Panc1 (cell line): ENCODE results near the gene CHDH. TPM values are rescaled to one million over a fixed set of nuclear protein-coding genes. Genes with fewer than 3 reads are reported as not detected.
A peak's percentile ranks its signal among the peaks of the same experiment; 100 is the strongest.

Source experiments
- ATAC-seq: fragments of 200-7000 bp; cut with Tn5 transposase; 2 replicates; pipeline ENCODE4 v1.9.1; 2020; ENCODE audit warnings: mild to moderate bottlenecking, moderate library complexity
- BruUV-seq: library from RNA; stranded (reverse); fragments of 400-500 nt; replicated peaks from 2 replicates; lab custom pipeline; 2021; lab: Mats Ljungman, UMichigan
- CTCF ChIA-PET: fragments of 300-600 bp; sonication (Branson Sonifier 250); formaldehyde crosslinking; loops from one replicate; lab custom pipeline; 2022; ENCODE audit warnings: antibody characterized with exemption; lab: Charles Lee
- POLR2A ChIA-PET: fragments of 300-600 bp; sonication (Branson Sonifier 250); formaldehyde crosslinking; loops from one replicate; lab custom pipeline; 2022; ENCODE audit warnings: antibody characterized with exemption; lab: Charles Lee
- DNase-seq: peaks from one replicate; pipeline ENCODE4 v3.0.0-alpha.2; 2010; ENCODE audit warnings: low read depth, low spot score
- H3K27ac ChIP-seq: 2 replicates; pipeline ENCODE4 v1.5.1; 2011; ENCODE audit warnings: mild to moderate bottlenecking, low read length, inconsistent platforms
- H3K27me3 ChIP-seq: fragments of 200-500 bp; sonication (Bioruptor generic); 2 replicates; pipeline ENCODE4 v1.6.0; 2014; ENCODE audit warnings: low read length, inconsistent platforms; ENCODE audit not compliant: control insufficient read depth, insufficient read depth
- H3K36me3 ChIP-seq: fragments of 200-500 bp; sonication (Bioruptor generic); 2 replicates; pipeline ENCODE4 v1.5.1; 2014; ENCODE audit warnings: inconsistent platforms, mild to moderate bottlenecking, low read length, moderate library complexity; ENCODE audit not compliant: control insufficient read depth, insufficient read depth
- H3K4me1 ChIP-seq: 2 replicates; pipeline ENCODE4 v1.5.1; 2011; ENCODE audit warnings: inconsistent platforms, mild to moderate bottlenecking, low read length, moderate library complexity; ENCODE audit not compliant: control insufficient read depth, insufficient read depth
- H3K4me3 ChIP-seq, 2 experiments: 2 replicates each; pipeline ENCODE4 v1.5.1; 2011 to 2012; ENCODE audit warnings: low read depth in 2 of 2, low read length in 2 of 2, mild to moderate bottlenecking in 2 of 2, inconsistent platforms in 1 of 2, moderate library complexity in 1 of 2
- H3K9me3 ChIP-seq: fragments of 200-500 bp; sonication (Bioruptor generic); 2 replicates; pipeline ENCODE4 v1.5.1; 2014; ENCODE audit warnings: low read depth, mild to moderate bottlenecking, inconsistent platforms, low read length, moderate library complexity; ENCODE audit not compliant: control insufficient read depth, insufficient read depth
- POLR2AphosphoS5 ChIP-seq: IDR thresholded peaks from 2 replicates; pipeline ENCODE4 v1.6.1; 2012; ENCODE audit warnings: mild to moderate bottlenecking, low read depth, low read length, moderate library complexity
- SIN3A ChIP-seq: IDR thresholded peaks from 2 replicates; pipeline ENCODE4 v1.6.1; 2012; ENCODE audit warnings: low read depth, mild to moderate bottlenecking, low read length, moderate library complexity, borderline replicate concordance; ENCODE audit not compliant: insufficient read depth
- TCF7L2 ChIP-seq: IDR thresholded peaks from 2 replicates; pipeline ENCODE4 v1.6.1; 2011; ENCODE audit warnings: mild to moderate bottlenecking, low read depth, low read length, inconsistent platforms
- in situ Hi-C: cut with HindIII; loops from 2 replicates; pipeline ENCODE4 v1.10.0; 2016; ENCODE audit warnings: low sequenced_read_pairs, low pct_unique_long_range_greater_than_20kb
- intact Hi-C: fragments of 100-400 bp; cut with micrococcal nuclease; formaldehyde crosslinking; loops from one replicate; pipeline ENCODE4 v1.10.0; 2022; ENCODE audit not compliant: unreplicated experiment
- total RNA-seq: library from RNA; stranded (reverse); gene quantifications from one replicate; pipeline ENCODE4 v1.2.1, GENCODE V29; 2021; ENCODE audit not compliant: unreplicated experiment
- TF ChIP-seq, protein P1 (sequence below): fragments of 450-650 bp; IDR thresholded peaks from 2 replicates; pipeline ENCODE4 v1.5.1; 2017; ENCODE audit warnings: mild to moderate bottlenecking
- TF ChIP-seq, protein P2 (sequence below), 2 experiments: IDR thresholded peaks; 2 replicates each; pipeline ENCODE4 v1.6.1; 2011 to 2012; ENCODE audit warnings: low read depth in 2 of 2, control low read depth in 1 of 2, low read length in 1 of 2, mild to moderate bottlenecking in 1 of 2, moderate library complexity in 1 of 2; ENCODE audit not compliant: insufficient read depth in 1 of 2

The CHDH gene
- total RNA-seq, 1 experiment from 2014 or later, result 24.1 TPM

DNA sequence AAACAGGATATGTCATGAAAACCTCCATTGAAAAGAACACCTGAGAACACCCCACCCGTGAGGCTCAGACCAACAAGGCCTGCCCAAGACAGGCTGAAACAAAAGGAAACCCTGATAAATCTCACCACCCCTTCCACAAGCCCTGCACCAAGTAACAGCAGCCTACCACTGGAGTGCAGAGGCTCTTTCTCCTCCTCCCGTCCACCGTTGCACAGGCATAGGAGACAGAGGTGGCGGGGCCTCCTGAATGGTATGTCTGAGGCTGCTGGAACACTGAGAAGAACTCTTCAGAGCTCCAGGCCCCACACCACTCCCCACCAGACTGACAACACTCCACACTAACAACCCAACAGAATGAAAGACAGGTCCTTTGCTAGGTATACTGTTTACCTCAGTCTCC is 21.4 kb downstream of the CHDH start:
- in situ Hi-C loops, result no loop called here
- no TSS peak for BruUV-seq
- ChIA-PET CTCF (no interaction called here), POLR2A (no interaction called here)
- Histone ChIP-seq H3K27ac (no peak overlapping the region), H3K4me3 (no peak overlapping the region), H3K27me3 (no peaks in the 10 kb centered on the region), H3K36me3 (no peaks in the 10 kb centered on the region), H3K4me1 (no peaks in the 10 kb centered on the region), H3K9me3 (no peaks in the 10 kb centered on the region)
- DNase-seq, result no peak
- intact Hi-C loops, result no loop called here
- TF ChIP-seq, protein P1, sequence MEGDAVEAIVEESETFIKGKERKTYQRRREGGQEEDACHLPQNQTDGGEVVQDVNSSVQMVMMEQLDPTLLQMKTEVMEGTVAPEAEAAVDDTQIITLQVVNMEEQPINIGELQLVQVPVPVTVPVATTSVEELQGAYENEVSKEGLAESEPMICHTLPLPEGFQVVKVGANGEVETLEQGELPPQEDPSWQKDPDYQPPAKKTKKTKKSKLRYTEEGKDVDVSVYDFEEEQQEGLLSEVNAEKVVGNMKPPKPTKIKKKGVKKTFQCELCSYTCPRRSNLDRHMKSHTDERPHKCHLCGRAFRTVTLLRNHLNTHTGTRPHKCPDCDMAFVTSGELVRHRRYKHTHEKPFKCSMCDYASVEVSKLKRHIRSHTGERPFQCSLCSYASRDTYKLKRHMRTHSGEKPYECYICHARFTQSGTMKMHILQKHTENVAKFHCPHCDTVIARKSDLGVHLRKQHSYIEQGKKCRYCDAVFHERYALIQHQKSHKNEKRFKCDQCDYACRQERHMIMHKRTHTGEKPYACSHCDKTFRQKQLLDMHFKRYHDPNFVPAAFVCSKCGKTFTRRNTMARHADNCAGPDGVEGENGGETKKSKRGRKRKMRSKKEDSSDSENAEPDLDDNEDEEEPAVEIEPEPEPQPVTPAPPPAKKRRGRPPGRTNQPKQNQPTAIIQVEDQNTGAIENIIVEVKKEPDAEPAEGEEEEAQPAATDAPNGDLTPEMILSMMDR, result no peak
- TF ChIP-seq TCF7L2 (no peak), SIN3A (no peak), POLR2AphosphoS5 (no peak)
- TF ChIP-seq, protein P2, sequence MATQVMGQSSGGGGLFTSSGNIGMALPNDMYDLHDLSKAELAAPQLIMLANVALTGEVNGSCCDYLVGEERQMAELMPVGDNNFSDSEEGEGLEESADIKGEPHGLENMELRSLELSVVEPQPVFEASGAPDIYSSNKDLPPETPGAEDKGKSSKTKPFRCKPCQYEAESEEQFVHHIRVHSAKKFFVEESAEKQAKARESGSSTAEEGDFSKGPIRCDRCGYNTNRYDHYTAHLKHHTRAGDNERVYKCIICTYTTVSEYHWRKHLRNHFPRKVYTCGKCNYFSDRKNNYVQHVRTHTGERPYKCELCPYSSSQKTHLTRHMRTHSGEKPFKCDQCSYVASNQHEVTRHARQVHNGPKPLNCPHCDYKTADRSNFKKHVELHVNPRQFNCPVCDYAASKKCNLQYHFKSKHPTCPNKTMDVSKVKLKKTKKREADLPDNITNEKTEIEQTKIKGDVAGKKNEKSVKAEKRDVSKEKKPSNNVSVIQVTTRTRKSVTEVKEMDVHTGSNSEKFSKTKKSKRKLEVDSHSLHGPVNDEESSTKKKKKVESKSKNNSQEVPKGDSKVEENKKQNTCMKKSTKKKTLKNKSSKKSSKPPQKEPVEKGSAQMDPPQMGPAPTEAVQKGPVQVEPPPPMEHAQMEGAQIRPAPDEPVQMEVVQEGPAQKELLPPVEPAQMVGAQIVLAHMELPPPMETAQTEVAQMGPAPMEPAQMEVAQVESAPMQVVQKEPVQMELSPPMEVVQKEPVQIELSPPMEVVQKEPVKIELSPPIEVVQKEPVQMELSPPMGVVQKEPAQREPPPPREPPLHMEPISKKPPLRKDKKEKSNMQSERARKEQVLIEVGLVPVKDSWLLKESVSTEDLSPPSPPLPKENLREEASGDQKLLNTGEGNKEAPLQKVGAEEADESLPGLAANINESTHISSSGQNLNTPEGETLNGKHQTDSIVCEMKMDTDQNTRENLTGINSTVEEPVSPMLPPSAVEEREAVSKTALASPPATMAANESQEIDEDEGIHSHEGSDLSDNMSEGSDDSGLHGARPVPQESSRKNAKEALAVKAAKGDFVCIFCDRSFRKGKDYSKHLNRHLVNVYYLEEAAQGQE (IDR thresholded peaks at IDR 0.05; ENCODE audit: insufficient read depth in 1 of 2, low read depth in 2 of 2, low read length in 1 of 2), result no peak
- ATAC-seq, result no peak

DNA sequence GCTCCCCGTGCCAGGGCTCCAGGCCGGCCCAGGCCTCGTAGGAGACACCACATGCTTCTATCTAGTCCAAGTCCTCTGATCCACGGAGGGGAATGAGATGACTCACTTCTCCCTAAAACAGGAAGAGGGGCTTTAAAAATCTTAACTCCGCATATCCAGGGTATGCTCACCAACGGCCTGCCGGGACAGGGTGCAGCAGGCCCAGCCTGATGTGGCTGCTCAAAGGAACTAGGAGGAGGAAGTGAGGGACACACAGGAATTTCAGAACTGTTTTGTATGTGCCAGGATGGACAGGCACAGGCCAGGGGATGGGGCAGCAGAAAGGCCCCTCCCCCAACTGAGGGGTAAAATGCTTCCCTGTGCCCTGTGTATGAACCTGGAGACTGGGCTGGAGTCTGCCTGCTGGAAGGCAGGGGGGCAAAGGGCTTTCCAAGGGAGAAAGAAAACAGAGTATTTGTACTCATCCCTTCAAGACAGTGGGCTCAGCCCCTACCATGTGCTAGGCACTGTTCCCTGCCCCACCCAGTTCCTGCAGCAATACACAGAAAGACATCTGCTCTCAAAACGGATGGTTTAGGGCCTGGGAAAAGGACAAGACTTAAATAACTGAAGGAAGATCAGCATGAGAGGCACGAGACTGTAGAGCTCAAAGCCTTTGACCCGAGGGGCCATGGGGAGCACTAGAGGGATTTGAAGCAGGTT is 22.1 kb downstream of the CHDH start:
- Histone ChIP-seq H3K9me3 (no peaks in the 10 kb centered on the region), H3K4me3 (no peak overlapping the region), H3K27me3 (no peaks in the 10 kb centered on the region), H3K4me1 (no peaks in the 10 kb centered on the region), H3K27ac (no peak overlapping the region), H3K36me3 (no peaks in the 10 kb centered on the region)
- intact Hi-C loops (no loop called here), in situ Hi-C loops (no loop called here)
- no peak for DNase-seq
- no peak for TF ChIP-seq POLR2AphosphoS5
- no peak for TF ChIP-seq SIN3A
- TF ChIP-seq TCF7L2, result no peak
- TF ChIP-seq, protein P2 (IDR thresholded peaks at IDR 0.05; ENCODE audit: insufficient read depth in 1 of 2, low read depth in 2 of 2, low read length in 1 of 2), result no peak
- TF ChIP-seq, protein P1, result no peak
- peak; percentile 19; the same call in 1 of the 2 replicates for ATAC-seq
- ChIA-PET POLR2A (no interaction called here), CTCF (no interaction called here)
- BruUV-seq, result no TSS peak
